Hematopoietic multipotent progenitor cell treated with erythropoietin and hydrocortisone succinate and interleukin-3 and kit ligand, for 17 days (in vitro differentiated cells): ENCODE data around the gene GIGYF2.

Experiments used
- DNase-seq: peaks from one replicate; pipeline ENCODE4 v3.0.0-alpha.2; 2015; ENCODE audit warnings: low spot score

GIGYF2 gene

DNA sequence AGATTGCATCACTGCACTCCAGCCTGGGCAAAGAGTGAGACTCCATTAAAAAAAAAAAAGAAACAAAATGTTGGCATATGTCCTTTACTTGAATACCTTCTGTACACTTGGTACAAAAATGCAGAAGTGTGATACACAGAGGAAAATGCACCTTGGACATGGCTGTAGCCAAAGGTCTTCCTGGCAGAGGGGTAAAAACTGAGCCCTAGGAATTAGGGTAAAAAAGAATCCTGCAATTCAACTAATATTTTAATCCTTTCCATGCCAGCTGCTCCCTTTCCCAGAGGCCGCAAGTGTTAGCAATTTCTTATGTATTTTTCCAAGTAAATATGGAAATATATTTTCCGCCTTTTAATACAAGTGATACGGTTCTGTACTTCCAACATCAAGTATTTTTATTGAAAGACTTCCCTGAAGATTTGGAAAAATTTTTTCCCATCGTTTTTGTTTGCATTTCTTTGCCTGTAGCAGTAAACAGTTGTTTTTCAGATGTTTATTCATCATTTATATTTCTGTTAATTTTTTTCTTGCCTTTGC is 53.1 kb downstream of the GIGYF2 start:
- no peak for DNase-seq

DNA sequence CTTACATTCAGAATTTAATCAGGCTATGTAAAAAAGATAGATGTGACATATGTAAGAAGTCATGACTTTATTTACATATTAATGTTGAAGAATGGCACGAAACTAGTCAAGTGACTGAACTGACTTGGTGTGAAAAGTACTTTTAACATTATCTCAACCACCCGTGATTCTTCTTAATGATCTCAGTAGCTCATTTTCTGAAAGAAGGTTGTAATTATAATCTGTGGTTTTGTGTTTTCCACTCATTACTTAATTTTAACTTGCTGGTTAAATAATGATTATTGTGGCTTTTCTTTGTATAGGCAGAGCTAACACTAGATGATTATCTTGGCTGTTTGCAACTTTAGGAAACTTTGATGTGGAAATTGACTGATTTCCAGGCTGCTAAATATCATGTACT is 60.8 kb downstream of the GIGYF2 start:
- DNase-seq: no peak

GRCh38 chr2:232761301-232761907 is 64.3 kb downstream of the GIGYF2 start:
- peak; percentile 50 for DNase-seq

- no peak for DNase-seq
These were observed 70.7 kb downstream of the GIGYF2 start for GRCh38 chr2:232767866-232768265.

DNA sequence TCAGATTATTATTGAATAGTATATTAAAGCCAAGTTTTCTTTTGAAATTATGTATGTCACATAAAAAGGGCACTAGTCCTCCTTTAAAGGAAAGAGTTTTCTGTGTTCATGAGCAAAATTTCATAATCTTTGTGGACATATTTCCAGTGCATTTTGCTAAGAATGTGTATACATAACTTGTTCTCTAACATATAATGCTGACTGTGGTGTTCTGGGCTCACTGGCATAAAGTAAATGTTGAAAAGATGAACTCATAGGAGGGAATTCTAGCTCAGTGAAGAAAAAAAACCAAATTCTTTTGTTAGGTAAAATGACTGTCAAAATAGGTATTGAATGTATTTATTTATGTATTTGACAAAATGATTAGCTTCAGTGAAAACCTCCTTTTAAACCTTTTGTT is 73.1 kb downstream of the GIGYF2 start:
- DNase-seq: no peak

GRCh38 chr2:232771870-232772269 is 74.7 kb downstream of the GIGYF2 start:
- no peak for DNase-seq

GRCh38 chr2:232772531-232772930 is 75.4 kb downstream of the GIGYF2 start:
- no peak for DNase-seq

GRCh38 chr2:232773815-232774214 is 76.7 kb downstream of the GIGYF2 start:
- DNase-seq: no peak

DNA sequence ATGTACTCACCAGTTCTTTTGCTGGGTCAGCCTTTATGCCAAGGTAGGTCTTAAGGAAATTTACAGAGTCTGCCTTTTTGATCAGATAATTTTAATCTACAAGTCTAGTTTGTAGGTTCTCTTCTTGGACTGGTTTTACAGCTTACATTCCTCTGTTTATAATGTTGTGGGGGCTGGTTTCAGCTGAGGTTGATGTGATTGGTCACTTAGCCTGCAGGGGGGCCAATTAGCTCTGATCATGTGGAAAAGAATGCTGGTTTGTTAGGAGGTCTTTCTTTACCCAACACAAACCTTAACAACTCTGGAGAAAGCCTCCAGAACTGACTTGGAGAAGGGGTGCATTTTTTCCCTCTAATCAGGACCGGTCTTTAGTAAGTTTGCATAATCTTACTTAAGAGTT is 79.3 kb downstream of the GIGYF2 start, which contains the start of gene KCNJ13:
Gene KCNJ13 (minus strand): TSS at position 131 of the 400 bp plus-strand sequence. CDS start 5,203 bp downstream, outside the sequence.
- DNase-seq: no peak

DNA sequence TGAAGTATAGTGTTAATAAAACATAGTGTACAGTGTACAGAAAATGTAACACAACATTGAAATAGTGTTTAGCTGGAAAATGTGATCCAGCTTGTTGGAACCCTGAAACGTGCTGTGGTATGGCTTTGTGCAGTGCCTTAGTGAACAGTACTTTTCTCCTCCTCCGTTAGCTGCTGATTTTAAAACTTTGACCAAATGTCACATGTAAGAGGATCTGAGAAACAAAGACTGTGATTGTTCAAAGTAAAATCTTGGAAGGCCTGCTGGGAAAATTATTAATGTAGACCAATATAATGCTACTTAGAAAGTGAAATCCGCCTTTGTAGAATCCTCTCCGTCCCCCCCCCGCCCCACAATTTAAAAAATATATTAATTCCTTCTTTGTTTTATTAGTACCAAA is 80.1 kb downstream of the GIGYF2 start:
- no peak for DNase-seq

DNA sequence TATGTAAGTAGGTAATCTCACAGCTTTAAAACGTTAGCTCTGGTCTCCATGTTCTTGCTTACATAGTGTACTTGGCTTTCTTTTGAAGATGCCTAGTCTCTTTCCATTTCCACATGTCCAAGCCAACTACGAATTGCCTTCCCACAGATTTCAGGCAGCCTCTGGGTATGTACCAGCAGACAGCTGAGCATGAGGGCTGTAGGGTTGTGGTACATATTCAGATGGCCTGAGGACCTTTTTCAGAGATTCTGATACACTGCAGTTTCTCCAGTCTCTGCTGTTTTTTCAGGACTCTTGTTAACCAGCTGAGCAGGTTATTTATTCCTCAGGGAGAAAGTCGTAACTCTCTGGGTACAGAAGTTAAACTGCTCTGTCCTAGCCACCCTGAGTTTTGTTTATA is 82.3 kb downstream of the GIGYF2 start:
- no peak for DNase-seq

- DNase-seq: no peak
These were observed 82.8 kb downstream of the GIGYF2 start for GRCh38 chr2:232779934-232780333.

DNA sequence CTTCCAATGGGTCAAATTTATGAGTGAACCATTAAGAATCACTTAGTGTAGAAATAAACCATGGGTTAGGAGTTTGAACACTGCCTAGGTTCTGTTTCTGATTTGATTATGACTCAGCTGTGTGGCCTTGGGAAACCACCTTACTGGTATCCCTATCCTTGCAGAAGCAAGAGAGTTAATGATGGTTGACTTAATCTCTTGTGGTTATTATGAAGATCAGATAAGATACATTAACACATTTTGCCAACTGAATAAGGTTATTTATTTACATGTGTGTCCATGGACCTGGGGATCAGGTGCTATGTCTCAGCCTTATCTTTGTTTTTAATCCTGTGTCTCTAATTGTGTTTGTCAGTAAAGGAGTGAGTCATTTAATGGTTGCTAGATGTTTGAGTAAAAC is 84.6 kb downstream of the GIGYF2 start:
- peak; percentile 32 for DNase-seq

DNA sequence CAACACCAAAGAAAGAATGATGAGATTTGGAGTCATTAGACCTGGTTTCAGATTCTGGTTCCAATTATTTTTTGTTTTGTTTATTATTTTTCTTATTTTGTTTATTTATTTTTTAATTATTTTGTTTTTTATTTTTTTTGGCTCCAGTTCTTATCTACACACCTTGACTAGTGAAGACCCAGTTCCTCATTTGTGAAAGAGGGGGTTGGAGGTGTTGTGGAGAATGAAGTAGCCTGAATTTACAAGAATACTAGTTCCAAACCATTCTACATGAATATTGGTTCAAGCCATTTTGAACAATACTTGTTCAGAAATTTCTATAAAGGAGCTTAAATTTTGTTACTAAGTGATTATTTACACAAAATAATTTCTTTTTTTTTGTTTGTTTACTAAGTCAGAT is 86.1 kb downstream of the GIGYF2 start:
- DNase-seq: no peak

GRCh38 chr2:232787806-232788205 is 90.7 kb downstream of the GIGYF2 start:
- DNase-seq: no peak

- DNase-seq: no peak
These were observed 92.0 kb downstream of the GIGYF2 start for GRCh38 chr2:232789082-232789481.

- no peak for DNase-seq
These were observed 94.4 kb downstream of the GIGYF2 start for GRCh38 chr2:232791518-232791917.

DNA sequence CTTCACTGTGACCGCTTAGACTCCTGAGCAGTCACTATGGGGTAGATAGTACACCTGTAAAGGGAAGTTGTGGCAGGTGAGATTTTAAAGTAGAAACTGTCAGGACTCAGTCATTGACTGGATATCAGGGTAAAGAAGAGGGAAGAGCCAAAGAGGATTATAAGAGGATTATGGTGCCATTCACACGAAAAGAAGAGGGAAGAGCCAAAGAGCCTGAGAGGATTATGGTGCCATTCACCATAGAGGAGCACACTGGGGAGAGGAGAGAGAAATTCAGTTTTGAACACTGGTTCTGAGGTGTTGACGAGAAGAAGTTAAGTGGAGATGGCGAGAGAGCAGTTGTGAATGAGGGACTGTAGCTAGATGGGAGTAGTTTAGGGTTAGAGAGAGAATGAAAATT is 96.1 kb downstream of the GIGYF2 start:
- DNase-seq: no peak

DNA sequence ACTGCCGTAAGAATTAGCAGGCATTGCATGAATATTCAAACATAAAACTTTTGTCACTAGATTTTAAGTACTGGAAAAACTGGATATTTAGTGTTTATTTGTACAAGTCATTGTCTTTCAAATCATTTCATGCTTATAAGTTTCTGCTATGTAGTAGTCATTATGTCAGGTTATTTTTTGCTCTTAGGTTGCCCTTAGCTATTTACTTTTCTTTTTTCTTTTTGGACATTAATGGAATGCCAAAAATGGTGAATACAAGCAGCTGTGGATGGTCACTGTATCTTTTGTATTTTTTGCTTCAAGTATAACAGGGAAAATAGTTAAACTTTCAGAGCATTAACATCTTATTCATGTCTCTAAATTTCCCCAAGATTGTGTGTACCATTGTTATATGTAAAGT is 97.8 kb downstream of the GIGYF2 start:
- DNase-seq: no peak

DNA sequence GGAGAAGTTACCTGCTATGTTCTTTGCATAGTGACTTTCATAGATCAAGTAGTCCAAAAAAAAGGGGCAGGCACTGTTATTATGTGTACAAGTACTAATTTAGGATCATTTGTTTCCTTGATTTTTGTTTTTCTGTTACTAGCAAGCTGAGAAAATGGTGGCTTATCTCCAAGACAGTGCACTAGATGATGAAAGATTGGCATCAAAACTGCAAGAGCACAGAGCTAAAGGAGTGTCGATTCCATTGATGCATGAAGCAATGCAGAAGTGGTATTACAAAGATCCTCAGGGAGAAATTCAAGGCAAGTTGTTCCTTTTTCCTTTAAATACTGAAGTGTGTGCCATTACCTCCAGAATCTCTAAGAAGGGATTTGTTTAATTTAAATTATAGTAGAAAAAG is 98.8 kb downstream of the GIGYF2 start:
- DNase-seq: no peak

DNA sequence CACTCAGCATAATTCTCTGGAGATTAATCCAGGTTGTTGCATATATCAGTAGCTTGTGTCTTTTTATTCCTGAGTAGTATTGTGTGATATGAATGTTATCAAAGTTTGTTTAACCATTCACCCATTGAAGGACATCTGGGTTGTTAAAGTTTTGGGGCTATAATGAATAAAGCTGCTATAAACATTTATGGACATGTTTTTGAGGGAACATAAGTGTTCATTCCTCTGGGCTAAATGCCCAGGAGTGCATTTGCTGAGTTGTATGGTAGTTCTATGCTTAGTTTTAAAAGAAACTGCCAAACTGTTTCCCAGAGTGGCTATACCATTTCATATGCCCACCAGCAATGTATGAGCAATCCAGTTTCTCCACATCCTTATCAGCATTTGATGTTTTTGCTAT is 101.1 kb downstream of the GIGYF2 start:
- DNase-seq: no peak

GRCh38 chr2:232800166-232800565 is 103.0 kb downstream of the GIGYF2 start:
- no peak for DNase-seq

- DNase-seq: no peak
These were observed 105.0 kb downstream of the GIGYF2 start for GRCh38 chr2:232802091-232802490.
